ENCODE data around the gene PROB1.
"Not testable (repeated sequence)": the region's sequence is repeated elsewhere in the genome, so short reads cannot be mapped to it uniquely, and the experiment has no call there.

Gene PROB1

DNA sequence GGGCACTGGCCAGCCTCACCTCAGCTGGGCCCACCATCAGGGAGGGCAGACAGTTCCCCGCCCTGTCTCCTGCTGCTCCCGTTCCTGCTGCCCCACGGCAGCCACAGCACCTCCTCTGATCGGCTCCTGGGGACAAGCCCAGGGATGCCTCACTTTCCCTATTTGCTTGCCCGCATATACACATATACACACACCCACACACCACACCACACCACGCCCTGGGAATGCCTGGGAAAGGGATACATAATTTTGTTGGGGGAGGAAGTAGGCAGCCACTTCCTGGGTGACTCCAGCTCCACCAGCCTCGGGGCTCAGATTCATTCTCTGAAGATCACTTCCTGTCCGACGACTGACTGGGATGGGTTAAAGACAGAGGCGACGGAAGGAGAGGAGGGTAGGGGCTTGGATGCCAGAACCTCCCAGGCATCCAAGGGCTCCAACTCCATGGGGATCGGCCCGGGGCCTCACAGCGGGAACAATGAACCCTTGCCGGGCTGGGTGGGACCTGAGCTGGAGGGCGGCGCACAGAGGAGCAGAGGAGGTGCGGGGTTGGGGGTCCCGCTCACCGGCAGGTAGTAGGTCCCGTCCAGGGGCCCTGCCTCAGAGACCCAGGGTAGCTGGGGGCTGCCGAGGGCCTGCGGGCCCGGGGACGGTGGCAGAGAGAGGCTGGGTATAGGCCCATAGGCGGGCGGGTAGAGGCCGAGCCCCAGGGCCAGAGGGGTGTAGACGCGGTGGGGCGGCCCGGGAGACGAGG lies 3.2 kb downstream of the PROB1 start:
- DNase-seq, result peak; percentile 41 to 55

DNA sequence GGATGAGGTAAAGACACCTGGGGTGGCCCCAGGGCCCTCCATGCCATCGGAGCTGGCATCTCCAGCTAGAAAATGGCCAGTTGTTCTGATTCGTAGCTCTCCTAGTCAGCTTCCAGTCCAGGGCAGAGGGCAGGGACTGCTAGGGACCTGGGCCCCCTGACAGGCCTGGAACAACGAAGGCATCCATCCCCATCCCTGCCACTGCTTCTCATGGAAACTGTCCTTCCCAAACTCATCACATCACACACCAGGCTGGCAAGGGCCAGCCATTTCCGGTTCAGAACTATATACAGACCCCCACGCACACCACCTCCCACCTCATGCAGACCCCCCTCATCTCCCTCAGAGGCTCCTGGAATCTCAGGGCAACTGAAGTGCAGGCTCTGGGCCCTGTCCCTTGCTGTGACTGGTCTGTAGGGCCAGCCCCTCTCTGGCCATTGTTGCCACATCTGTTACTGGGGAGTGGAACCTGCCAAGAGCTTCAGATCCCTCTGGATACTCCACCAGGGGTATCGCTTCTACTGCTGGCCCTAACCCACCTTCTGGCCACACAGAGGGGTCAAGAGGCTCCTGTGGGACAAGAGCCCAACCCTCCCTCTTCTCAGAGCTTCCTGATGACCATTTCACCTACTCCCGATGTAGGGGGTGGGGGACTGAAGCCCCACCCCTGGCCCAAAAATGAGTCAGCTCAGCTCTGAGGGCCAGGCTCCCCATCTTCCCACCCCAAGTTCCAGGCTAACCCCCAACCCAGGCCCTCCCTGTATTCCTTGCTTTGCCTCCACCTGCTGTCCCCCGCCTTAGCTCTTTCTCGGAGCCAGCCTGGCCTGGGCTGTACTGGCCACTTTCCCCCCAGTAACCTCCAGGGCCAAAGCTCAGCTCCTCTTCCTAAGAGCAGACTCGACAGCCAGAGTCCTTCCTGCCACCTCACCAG lies 4.0 kb downstream of the PROB1 start:
- no peak for DNase-seq

GRCh38 chr5:139389701-139390638 lies 4.9 kb downstream of the PROB1 start, which contains the start of gene MZB1:
TSS of gene MZB1 (minus strand) at chr5:139389913. CDS start at chr5:139389856, 57 bp downstream.
- DNase-seq, result peak in 1 of 2 experiments; percentile 19

DNA sequence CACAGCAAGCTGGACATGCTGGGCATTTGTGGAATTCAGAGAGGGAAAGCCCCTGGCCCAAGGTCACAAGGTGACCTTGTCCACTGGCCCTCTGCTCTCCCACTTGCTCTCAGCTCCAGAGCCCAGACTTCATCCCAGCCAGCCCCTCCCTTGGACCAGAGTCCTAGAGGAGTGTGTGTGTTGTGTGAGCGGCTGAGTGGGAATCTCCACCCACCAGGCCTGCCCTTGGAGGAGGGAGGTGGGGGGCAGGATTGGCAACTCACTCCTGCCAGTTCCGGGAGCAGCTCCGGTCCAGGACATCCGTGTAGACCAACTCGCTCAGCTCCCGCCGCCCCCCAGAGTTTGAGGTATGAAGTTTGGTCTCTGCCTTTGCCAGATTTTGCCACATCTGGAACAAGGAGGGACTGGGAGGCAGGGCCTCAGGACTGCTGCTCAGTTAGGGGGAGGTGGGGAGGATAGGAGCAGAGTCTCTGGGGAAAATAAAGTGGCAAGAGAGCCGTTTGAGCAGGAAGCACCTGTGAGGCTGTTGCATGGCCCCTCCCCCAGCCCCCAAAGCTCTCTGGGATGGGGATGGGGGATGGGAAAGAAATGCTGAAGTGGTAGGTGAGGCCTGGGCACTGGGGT lies 6.6 kb downstream of the PROB1 start:
- peak; percentile 86 to 88 for DNase-seq

DNA sequence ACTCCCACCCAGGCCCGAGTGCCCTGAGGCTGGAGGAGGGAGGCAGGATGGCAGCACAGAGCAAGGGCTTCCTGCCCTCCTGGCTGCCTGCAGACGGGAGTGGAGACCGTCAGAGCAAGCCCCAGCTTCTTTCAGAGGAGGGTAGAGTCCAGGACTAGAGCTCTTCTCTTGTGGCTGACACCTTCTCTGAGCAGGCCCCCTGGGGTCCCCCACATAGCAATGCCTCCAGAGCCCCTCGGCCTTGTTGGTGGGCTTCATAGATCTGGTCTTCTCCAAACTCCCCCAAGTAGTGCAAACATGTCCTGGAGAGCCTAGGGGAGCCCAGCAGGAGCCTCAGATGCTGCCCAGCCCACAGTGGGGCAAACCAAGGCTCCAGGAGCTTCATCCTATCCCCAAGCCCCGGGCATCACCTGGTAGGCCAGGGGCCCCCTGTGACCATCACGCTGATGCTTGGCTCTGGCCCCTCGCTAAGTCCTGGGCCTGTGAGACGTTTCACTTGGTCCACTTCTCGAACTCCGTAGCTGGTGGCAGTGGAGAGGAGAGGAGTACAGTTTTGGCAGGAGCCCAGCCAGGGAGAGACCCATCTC lies 7.2 kb downstream of the PROB1 start:
- no peak for DNase-seq

- not testable (repeated sequence) for DNase-seq
These were observed 7.9 kb downstream of the PROB1 start for GRCh38 chr5:139386956-139387355.

- DNase-seq, result no peak
These were observed 8.9 kb downstream of the PROB1 start for GRCh38 chr5:139386050-139386438.

DNA sequence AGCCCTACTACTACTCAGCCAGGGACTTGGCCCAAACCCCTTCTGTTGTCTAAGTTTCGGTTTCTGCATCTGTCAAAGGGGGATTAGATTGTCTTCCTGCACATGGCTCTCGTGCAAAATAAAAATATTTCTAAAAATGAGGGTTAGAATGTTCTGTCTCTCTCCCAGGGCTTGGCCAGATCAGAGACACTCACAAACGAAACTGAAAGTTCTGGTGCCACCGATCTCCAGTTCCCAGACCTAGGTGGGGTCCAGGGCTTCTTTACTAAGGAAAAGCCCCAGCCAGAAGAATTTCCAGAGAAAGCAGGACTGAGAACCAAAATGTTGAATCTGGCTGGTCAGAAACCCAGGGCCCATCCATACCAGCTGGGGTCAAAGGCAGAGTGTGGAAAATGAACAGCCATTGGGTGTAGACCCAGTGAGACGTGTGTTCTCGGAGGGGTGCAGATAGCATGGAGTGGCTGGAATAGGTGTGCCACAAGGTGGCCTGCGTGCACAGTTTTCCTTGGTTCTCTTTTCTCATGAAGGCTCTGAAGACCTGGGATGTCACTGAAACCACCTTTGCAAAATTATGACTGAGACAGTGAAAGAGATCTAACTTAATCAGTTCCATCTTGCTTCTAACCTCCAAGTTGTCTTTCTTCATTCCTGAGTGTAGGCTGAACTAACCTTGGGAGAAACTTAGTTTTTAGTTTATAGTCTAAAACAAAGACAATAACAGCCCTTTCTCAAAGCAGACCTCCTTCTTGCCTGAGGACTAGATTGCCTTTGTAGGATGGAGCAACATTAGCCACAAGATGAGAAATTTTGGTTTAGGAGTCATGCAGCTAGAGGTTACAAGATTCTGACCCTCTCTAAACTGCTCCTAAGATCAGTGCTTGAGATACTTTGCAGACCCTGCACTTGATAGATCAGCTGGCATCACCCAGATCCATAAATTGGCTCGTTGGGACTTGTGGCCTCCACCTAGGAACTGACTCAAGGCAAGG lies 9.5 kb downstream of the PROB1 start:
- no peak for DNase-seq

GRCh38 chr5:139384591-139385051 lies 10.3 kb downstream of the PROB1 start:
- no peak for DNase-seq

DNA sequence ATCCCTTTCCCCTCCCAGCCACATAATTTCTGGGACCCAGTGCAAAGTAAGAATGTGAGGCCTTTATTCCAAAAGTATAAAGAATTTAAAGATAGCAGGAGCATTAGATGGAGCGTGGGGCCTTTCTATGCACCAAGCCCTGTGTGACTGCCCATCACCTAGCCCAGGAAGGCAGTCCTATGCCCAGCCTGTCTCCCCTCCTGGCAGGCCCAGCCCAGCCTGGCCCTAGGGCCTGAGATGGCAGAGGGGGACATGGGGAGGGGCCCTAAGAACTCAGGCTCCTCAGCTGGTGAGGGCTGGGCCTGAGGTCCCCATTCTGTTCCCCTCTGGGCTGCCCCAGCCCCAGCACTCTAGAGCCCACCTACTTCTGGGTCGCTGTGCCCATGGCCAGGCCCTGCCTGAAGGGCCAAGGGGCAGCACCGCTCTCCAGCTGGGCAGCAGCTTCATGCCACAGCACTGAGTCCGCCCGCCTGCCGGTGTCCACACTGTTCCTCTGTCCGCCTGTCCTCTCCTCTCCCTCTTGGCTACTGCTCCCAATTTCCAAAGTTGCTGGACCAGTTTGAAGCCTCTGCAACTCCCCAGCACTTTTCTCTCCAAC lies 10.8 kb downstream of the PROB1 start:
- DNase-seq, result no peak

DNA sequence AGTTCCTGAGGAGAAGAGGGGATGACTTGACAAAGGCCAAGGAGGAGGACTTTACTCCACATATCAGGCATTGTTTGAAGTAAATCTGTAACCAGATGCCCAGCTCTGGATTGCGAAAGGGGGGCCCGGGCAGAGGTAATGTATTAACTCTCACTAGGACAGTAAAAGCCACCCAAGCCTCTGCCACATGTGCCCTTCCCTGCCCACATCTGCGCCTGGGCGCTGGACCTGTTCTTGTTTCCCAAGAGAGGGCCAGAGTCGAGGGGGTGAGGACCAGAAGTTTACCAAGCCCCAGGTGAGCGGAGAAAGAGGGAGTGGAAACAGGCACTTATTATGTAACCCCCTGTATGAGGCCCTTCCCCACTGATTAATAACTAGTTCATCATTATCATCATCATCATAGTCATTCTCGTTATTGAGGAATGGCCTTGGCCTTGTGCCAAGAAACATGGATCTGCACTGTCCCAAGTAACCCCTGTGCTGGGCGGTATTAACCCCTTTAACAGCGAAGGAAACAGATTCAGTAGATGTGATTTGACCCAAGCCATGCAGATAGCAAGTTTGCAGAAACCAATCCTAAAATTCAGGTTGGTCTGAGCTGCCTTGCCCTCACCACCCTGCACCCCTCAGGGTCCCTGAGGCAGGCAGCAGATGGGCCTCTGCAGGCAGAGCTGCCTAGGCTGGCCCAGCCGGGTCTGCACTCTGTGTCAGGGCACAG lies 11.5 kb downstream of the PROB1 start, which contains the start of gene SLC23A1:
SLC23A1 (minus strand) TSS at position 23 of the 718 bp plus-strand sequence. CDS start 44 bp downstream, outside the sequence.
- DNase-seq, result no peak

- DNase-seq, result no peak
These were observed 12.1 kb downstream of the PROB1 start for GRCh38 chr5:139382807-139383206.

- DNase-seq, result no peak
These were observed 12.8 kb downstream of the PROB1 start for GRCh38 chr5:139381837-139382761.

DNA sequence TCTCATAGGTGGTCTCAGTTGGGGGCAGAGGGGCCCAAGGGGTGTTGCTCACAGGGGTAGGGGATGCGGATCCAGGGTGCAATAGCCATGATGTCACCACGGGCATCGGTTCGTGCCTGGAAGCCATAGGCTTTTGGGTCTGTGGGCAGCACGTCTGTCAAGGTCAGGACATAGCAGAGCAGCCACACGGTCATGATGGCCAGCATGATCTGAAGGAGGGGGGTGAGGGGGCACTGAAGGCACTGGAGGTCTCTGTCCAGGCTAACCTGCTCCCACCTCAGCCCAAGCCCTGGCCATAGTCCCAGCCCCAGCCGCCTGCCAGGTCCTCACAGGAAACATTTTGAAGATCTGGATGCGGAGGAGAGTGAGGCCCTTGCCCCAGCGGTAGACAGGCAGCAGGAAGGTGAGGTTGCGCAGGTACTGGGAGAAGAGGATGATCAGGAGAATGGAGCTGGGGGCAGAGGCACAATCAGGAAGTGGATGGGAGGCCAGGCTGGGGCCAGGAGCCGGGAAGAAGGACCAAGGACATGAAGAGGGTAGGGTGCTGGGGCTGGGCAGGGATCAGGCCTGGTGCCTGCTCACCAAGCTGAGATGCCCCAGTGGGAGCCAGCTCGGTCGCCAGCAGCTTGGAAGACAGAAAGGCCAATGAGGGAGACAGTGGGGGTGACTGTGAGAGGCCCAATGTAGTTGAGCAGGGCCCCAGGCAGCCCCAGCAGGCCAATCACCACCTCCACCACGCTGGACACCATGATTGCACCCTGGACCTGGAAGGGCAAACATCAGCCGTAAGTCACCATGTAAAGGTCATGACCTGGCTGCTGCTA lies 15.1 kb downstream of the PROB1 start:
- DNase-seq, result no peak

DNA sequence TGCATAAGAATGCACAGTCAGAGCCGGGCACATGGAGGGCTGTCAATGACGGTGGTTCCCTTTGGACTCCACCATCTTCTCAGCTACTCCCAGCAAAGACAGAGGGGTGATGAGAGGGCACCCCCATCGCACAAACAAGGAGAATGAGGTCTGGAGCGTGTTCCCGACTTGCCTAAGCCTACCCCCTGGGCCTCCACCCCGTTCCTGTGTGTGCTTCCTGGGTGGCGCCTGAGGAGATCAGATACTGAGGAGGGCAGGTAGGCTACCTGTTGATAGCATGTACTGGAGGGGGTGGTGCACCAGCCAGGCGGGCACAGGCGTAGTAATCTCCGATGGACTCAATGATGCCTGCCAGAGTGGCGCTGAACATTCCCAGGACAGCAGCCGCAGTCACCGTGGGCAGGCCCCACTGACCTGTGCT lies 16.0 kb downstream of the PROB1 start:
- no peak for DNase-seq

GRCh38 chr5:139378101-139378825 lies 16.6 kb downstream of the PROB1 start:
- no peak for DNase-seq

Measured in Kasumi-1 (cell line).